Anterior cingulate cortex (tissue), 58 donors: ENCODE results near the gene CDH11.

Experiments
- DNase-seq, 58 donors: peaks; one replicate each; lab custom pipeline; 2025; lab: John Stamatoyannopoulos, UW

CDH11 gene

GRCh38 chr16:65121870-65122723, at the start of gene CDH11:
Gene CDH11 (minus strand): TSS chr16:65122063. CDS start chr16:65004869, 117,194 bp downstream.
- DNase-seq = peak in 50 of 58 donors; percentile 27 to 87 (median 66)

GRCh38 chr16:65154321-65154720, 32.5 kb upstream of the CDH11 start:
- no peak for DNase-seq

GRCh38 chr16:65153365-65154105, 31.7 kb upstream of the CDH11 start:
- no peak for DNase-seq

- DNase-seq = no peak
Measured at GRCh38 chr16:65148804-65149203, 26.9 kb upstream of the CDH11 start.

GRCh38 chr16:65142276-65142675, 20.4 kb upstream of the CDH11 start:
- DNase-seq = no peak

- no peak for DNase-seq
Measured at GRCh38 chr16:65136681-65137080, 14.8 kb upstream of the CDH11 start.

- no peak for DNase-seq
Measured at GRCh38 chr16:65126845-65127624, 5.2 kb upstream of the CDH11 start.

GRCh38 chr16:65125871-65126270, 4.0 kb upstream of the CDH11 start:
- no peak for DNase-seq

GRCh38 chr16:65125322-65125721, 3.5 kb upstream of the CDH11 start:
- DNase-seq = no peak

GRCh38 chr16:65124596-65124995, 2.7 kb upstream of the CDH11 start:
- DNase-seq = no peak

- DNase-seq = no peak
Measured at GRCh38 chr16:65124212-65124548, 2.3 kb upstream of the CDH11 start.

GRCh38 chr16:65123396-65124211, 1.7 kb upstream of the CDH11 start:
- DNase-seq = peak in 17 of 58 donors; percentile 8 to 57 (median 33)

- peak in 47 of 58 donors; percentile 18 to 69 (median 50) for DNase-seq
Measured at GRCh38 chr16:65122724-65123395, 997 bp upstream of the CDH11 start.

GRCh38 chr16:65120831-65121721, 787 bp downstream of the CDH11 start:
- DNase-seq = peak in 32 of 58 donors; percentile 9 to 68 (median 40)

- DNase-seq = no peak
Measured at GRCh38 chr16:65120461-65120830, 1.4 kb downstream of the CDH11 start.

- peak in 15 of 58 donors; percentile 4 to 39 (median 25) for DNase-seq
Measured at GRCh38 chr16:65119901-65120401, 1.9 kb downstream of the CDH11 start.

- no peak for DNase-seq
Measured at GRCh38 chr16:65119435-65119834, 2.4 kb downstream of the CDH11 start.

- DNase-seq = peak in 1 of 58 donors; percentile 15
Measured at GRCh38 chr16:65118871-65119270, 3.0 kb downstream of the CDH11 start.
